ENCODE data around the gene B4GALNT3. TPM values are rescaled to one million over a fixed set of nuclear protein-coding genes. Genes with fewer than 3 reads are reported as not detected.
"Not testable (repeated sequence)": the region's sequence is repeated elsewhere in the genome, so short reads cannot be mapped to it uniquely, and the experiment has no call there.

Gene B4GALNT3
- total RNA-seq, 1 experiment from 2014 or later, result 23.3 TPM

DNA sequence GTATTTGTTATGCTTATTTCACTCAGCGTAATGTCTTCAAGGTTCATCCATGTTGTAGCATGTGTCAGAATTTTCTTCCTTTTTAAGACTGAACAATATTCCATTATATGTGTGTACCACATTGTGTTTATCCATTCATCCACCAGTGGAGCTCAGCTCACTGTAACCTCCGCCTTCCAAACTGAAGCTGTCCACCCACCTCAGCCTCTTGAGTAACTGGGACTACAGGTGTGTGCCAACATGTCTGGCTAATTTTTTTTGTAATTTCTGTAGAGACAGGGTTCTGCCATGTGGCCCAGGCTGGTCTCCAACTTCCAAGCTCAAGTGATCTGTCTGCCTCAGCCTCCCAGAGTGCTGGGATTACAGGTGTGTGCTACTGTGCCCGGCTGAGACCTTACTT lies 37.2 kb upstream of the B4GALNT3 start:
- H3K4me1 Mint-ChIP-seq, result no peaks in the 10 kb centered on the region
- no peak overlapping the region for H3K23ac ChIP-seq (ENCODE audit: insufficient read length, low read depth, low read length)
- no peaks in the 10 kb centered on the region for H3K4me1 ChIP-seq (ENCODE audit: insufficient read depth, low read length)
- H3K56ac ChIP-seq (ENCODE audit: insufficient read length, low read depth, low read length), result no peak overlapping the region
- H3K18ac ChIP-seq (ENCODE audit: insufficient read length, low read depth, low read length), result no peak overlapping the region
- no peak overlapping the region for H3K4me3 Mint-ChIP-seq
- no peaks in the 10 kb centered on the region for H3K79me1 ChIP-seq (ENCODE audit: insufficient read depth, low read depth, low read length, poor library complexity, severe bottlenecking)
- H3K9ac ChIP-seq (ENCODE audit: extremely low read depth, insufficient read length, low read length), result no peak overlapping the region
- no peak overlapping the region for H3T11ph ChIP-seq (ENCODE audit: low read length)
- no peaks in the 10 kb centered on the region for H4K20me1 ChIP-seq (ENCODE audit: control insufficient read depth, insufficient read depth, insufficient read length)
- H2BK15ac ChIP-seq (ENCODE audit: low read depth, low read length), result no peak overlapping the region
- H3K4me2 ChIP-seq (ENCODE audit: insufficient read depth, insufficient read length, low read length), result no peak overlapping the region
- H3K27me3 ChIP-seq (ENCODE audit: insufficient read depth, low read length), result no peaks in the 10 kb centered on the region
- TF ChIP-seq, protein P1, sequence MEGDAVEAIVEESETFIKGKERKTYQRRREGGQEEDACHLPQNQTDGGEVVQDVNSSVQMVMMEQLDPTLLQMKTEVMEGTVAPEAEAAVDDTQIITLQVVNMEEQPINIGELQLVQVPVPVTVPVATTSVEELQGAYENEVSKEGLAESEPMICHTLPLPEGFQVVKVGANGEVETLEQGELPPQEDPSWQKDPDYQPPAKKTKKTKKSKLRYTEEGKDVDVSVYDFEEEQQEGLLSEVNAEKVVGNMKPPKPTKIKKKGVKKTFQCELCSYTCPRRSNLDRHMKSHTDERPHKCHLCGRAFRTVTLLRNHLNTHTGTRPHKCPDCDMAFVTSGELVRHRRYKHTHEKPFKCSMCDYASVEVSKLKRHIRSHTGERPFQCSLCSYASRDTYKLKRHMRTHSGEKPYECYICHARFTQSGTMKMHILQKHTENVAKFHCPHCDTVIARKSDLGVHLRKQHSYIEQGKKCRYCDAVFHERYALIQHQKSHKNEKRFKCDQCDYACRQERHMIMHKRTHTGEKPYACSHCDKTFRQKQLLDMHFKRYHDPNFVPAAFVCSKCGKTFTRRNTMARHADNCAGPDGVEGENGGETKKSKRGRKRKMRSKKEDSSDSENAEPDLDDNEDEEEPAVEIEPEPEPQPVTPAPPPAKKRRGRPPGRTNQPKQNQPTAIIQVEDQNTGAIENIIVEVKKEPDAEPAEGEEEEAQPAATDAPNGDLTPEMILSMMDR (conservative IDR thresholded peaks at IDR 0.05), result no peak
- H2BK5ac ChIP-seq (ENCODE audit: insufficient read length, low read length), result no peak overlapping the region
- H3K14ac ChIP-seq (ENCODE audit: insufficient read depth, low read length), result no peak overlapping the region
- H3K9me3 Mint-ChIP-seq, result no peaks in the 10 kb centered on the region
- H3K79me2 ChIP-seq (ENCODE audit: insufficient read depth, low read length), result no peaks in the 10 kb centered on the region
- DNase-seq, result no peak
- no peaks in the 10 kb centered on the region for H3K23me2 ChIP-seq (ENCODE audit: insufficient read length, low read depth, low read length, poor library complexity, severe bottlenecking)
- no CpG with 5 or more reads among the region's 3 CpGs for WGBS (ENCODE audit: extremely low coverage, insufficient read length, low lambda C conversion rate)
- no peak overlapping the region for H2AFZ ChIP-seq (ENCODE audit: low read length)
- no peak overlapping the region for H4K5ac ChIP-seq (ENCODE audit: insufficient read length, low read depth, low read length)
- no peak overlapping the region for H2AK5ac ChIP-seq (ENCODE audit: insufficient read length, low read length)
- H3K27ac Mint-ChIP-seq, result no peak overlapping the region; a peak in 1 of 7 replicates
- no peak overlapping the region for H2BK120ac ChIP-seq (ENCODE audit: low read depth, low read length, poor library complexity, severe bottlenecking)
- H4K8ac ChIP-seq (replicated peaks; ENCODE audit: insufficient read length, low read depth, low read length), result no peak overlapping the region
- no peak overlapping the region for H2BK12ac ChIP-seq (ENCODE audit: insufficient read length, low read depth, low read length)
- H3K36me3 Mint-ChIP-seq (ENCODE audit: insufficient read depth in 1 of 3, low read depth in 3 of 3), result peaks cover 30 to 61% (median 58%) of the 10 kb centered on the region in 3 experiments
- no peak overlapping the region for H3K27ac ChIP-seq (ENCODE audit: insufficient read length, low read depth, low read length)
- no peaks in the 10 kb centered on the region for H3K27me3 Mint-ChIP-seq (ENCODE audit: low read depth)
- H3K9me3 ChIP-seq (ENCODE audit: control insufficient read depth, low read depth, low read length), result no peaks in the 10 kb centered on the region
- no peak overlapping the region for H3K4ac ChIP-seq (ENCODE audit: low read depth, low read length)
- H4K91ac ChIP-seq (ENCODE audit: insufficient read length, low read depth, low read length), result no peak overlapping the region
- no peak overlapping the region for H2BK20ac ChIP-seq (ENCODE audit: low read depth, low read length, poor library complexity, severe bottlenecking)

DNA sequence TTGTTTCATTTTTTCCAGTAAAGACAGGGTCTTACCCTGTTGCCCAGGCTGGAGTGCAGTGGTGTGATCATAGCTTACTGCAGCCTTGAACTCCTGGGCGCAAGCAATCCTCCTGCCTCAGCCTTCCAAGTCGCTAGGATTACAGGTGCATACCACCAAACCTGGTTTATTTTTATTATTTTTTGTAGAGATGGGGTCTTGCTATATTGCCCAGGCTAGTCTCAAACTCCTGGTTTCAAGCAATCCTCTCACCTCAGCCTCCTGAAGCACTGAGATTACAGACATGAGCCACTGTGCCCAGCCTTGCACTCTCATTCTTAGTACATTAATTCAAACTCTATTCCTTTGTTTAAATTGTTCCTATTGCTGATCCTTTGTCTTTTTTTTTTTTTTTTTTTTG lies 24.0 kb upstream of the B4GALNT3 start:
- not testable (repeated sequence) for H3K18ac ChIP-seq (ENCODE audit: insufficient read length, low read depth, low read length); H3K27ac ChIP-seq (ENCODE audit: insufficient read length, low read depth, low read length); H2BK20ac ChIP-seq (ENCODE audit: low read depth, low read length, poor library complexity, severe bottlenecking); H4K20me1 ChIP-seq (ENCODE audit: control insufficient read depth, insufficient read depth, insufficient read length); DNase-seq; H3K9me3 ChIP-seq (ENCODE audit: control insufficient read depth, low read depth, low read length); H3K4me1 Mint-ChIP-seq; H3K23me2 ChIP-seq (ENCODE audit: insufficient read length, low read depth, low read length, poor library complexity, severe bottlenecking); H3K27ac Mint-ChIP-seq; H4K8ac ChIP-seq (replicated peaks; ENCODE audit: insufficient read length, low read depth, low read length); H2BK12ac ChIP-seq (ENCODE audit: insufficient read length, low read depth, low read length); H2BK15ac ChIP-seq (ENCODE audit: low read depth, low read length); H3K79me1 ChIP-seq (ENCODE audit: insufficient read depth, low read depth, low read length, poor library complexity, severe bottlenecking); H3K9ac ChIP-seq (ENCODE audit: extremely low read depth, insufficient read length, low read length); H2AK5ac ChIP-seq (ENCODE audit: insufficient read length, low read length); H2BK120ac ChIP-seq (ENCODE audit: low read depth, low read length, poor library complexity, severe bottlenecking); H3K27me3 ChIP-seq (ENCODE audit: insufficient read depth, low read length); H3K56ac ChIP-seq (ENCODE audit: insufficient read length, low read depth, low read length); H2AFZ ChIP-seq (ENCODE audit: low read length); H4K5ac ChIP-seq (ENCODE audit: insufficient read length, low read depth, low read length); H3K9me3 Mint-ChIP-seq; H3K79me2 ChIP-seq (ENCODE audit: insufficient read depth, low read length); H3T11ph ChIP-seq (ENCODE audit: low read length); H3K4me2 ChIP-seq (ENCODE audit: insufficient read depth, insufficient read length, low read length); H2BK5ac ChIP-seq (ENCODE audit: insufficient read length, low read length); H3K4me1 ChIP-seq (ENCODE audit: insufficient read depth, low read length); H3K4ac ChIP-seq (ENCODE audit: low read depth, low read length); H4K91ac ChIP-seq (ENCODE audit: insufficient read length, low read depth, low read length); H3K27me3 Mint-ChIP-seq (ENCODE audit: low read depth); H3K23ac ChIP-seq (ENCODE audit: insufficient read length, low read depth, low read length); H3K14ac ChIP-seq (ENCODE audit: insufficient read depth, low read length); H3K4me3 Mint-ChIP-seq
- H3K36me3 Mint-ChIP-seq (ENCODE audit: insufficient read depth in 1 of 3, low read depth in 3 of 3), result peaks cover 52 to 89% (median 81%) of the 10 kb centered on the region in 3 experiments
- no CpG with 5 or more reads among the region's 2 CpGs for WGBS (ENCODE audit: extremely low coverage, insufficient read length, low lambda C conversion rate)

All from H9 (cell line).